ENCODE data around the gene TIGAR. TPM values are rescaled to one million over a fixed set of nuclear protein-coding genes. Genes with fewer than 3 reads are reported as not detected.

Gene TIGAR
- polyA plus RNA-seq, 1 experiment = 28.8 TPM

GRCh38 chr12:4289998-4290790 is 30.8 kb upstream of the TIGAR start:
- Histone ChIP-seq H3K27ac (ENCODE audit: low read depth, low read length) (no peak overlapping the region), H3K9me3 (ENCODE audit: control insufficient read depth, insufficient read depth, low read length) (no peaks in the 10 kb centered on the region), H3K4me3 (ENCODE audit: low read depth, low read length) (no peak overlapping the region), H3K27me3 (ENCODE audit: control insufficient read depth, insufficient read depth, low read length) (peaks cover 5% of the 10 kb centered on the region)
- TF ChIP-seq, protein P1, sequence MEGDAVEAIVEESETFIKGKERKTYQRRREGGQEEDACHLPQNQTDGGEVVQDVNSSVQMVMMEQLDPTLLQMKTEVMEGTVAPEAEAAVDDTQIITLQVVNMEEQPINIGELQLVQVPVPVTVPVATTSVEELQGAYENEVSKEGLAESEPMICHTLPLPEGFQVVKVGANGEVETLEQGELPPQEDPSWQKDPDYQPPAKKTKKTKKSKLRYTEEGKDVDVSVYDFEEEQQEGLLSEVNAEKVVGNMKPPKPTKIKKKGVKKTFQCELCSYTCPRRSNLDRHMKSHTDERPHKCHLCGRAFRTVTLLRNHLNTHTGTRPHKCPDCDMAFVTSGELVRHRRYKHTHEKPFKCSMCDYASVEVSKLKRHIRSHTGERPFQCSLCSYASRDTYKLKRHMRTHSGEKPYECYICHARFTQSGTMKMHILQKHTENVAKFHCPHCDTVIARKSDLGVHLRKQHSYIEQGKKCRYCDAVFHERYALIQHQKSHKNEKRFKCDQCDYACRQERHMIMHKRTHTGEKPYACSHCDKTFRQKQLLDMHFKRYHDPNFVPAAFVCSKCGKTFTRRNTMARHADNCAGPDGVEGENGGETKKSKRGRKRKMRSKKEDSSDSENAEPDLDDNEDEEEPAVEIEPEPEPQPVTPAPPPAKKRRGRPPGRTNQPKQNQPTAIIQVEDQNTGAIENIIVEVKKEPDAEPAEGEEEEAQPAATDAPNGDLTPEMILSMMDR (IDR thresholded peaks at IDR 0.05; ENCODE audit: low read depth, low read length) = no peak
- DNase-seq (ENCODE audit: low read depth, low spot score) = no peak
- ChIA-PET POLR2A (no interaction called here), CTCF (interaction anchor here (0.5 to 1.8 kb wide), 2 partner anchors 13 to 468 kb away, joined by 3 to 10 read pairs; no protein-coding TSS in a partner anchor)

- CTCF ChIA-PET = interaction anchor here (0.8 to 3.3 kb wide), 2 partner anchors 13 to 15 kb away, joined by 3 to 18 read pairs; no protein-coding TSS in a partner anchor
- Histone ChIP-seq H3K9me3 (ENCODE audit: control insufficient read depth, insufficient read depth, low read length) (no peaks in the 10 kb centered on the region), H3K27ac (ENCODE audit: low read depth, low read length) (no peak overlapping the region), H3K4me3 (ENCODE audit: low read depth, low read length) (no peak overlapping the region), H3K27me3 (ENCODE audit: control insufficient read depth, insufficient read depth, low read length) (peaks cover 3% of the 10 kb centered on the region)
- TF ChIP-seq, protein P1 (IDR thresholded peaks at IDR 0.05; ENCODE audit: low read depth, low read length) = no peak
- no peak for DNase-seq (ENCODE audit: low read depth, low spot score)
- POLR2A ChIA-PET = no interaction called here
Observed at GRCh38 chr12:4292341-4293073, 28.5 kb upstream of the TIGAR start.

DNA sequence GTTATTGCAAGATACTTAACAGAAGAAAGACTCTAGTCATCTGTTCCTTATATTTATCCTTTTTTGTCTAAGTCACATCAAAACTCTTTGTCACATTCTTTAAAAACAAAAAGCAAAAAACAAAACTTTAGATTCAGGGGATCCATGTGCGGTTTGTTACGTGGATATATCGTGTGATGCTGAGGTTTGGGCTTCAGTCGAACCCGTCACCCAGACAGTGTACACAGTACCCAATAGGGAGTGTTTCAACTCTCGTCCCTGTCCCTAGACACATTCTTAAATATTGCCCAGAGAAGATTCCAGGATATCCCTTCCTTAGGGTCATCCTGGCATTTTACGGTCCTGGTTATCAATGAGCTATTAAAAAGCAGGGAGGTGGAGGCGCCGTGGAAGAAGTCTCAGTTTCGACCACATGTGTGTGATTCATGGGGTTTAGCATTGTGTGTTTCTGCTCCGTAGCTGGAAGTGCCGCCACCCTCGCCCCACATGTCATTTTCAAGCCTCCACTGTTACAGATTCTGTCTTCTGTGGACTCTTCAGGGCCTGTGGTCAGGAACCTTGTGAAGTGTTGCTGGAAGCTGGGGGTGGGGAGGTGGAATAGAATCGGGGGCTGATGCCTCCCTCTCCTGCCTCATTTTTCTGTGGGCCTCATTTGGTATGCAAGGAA is 27.6 kb upstream of the TIGAR start:
- ChIA-PET CTCF (interaction anchor here (0.8 to 3.3 kb wide), 2 partner anchors 12 to 16 kb away, joined by 3 to 18 read pairs; no protein-coding TSS in a partner anchor), POLR2A (no interaction called here)
- DNase-seq (ENCODE audit: low read depth, low spot score) = no peak
- peaks cover 3% of the 10 kb centered on the region for H3K27me3 ChIP-seq (ENCODE audit: control insufficient read depth, insufficient read depth, low read length)
- H3K9me3 ChIP-seq (ENCODE audit: control insufficient read depth, insufficient read depth, low read length) = no peaks in the 10 kb centered on the region
- H3K4me3 ChIP-seq (ENCODE audit: low read depth, low read length) = no peak overlapping the region
- H3K27ac ChIP-seq (ENCODE audit: low read depth, low read length) = no peak overlapping the region
- TF ChIP-seq, protein P1 (IDR thresholded peaks at IDR 0.05; ENCODE audit: low read depth, low read length) = no peak

DNA sequence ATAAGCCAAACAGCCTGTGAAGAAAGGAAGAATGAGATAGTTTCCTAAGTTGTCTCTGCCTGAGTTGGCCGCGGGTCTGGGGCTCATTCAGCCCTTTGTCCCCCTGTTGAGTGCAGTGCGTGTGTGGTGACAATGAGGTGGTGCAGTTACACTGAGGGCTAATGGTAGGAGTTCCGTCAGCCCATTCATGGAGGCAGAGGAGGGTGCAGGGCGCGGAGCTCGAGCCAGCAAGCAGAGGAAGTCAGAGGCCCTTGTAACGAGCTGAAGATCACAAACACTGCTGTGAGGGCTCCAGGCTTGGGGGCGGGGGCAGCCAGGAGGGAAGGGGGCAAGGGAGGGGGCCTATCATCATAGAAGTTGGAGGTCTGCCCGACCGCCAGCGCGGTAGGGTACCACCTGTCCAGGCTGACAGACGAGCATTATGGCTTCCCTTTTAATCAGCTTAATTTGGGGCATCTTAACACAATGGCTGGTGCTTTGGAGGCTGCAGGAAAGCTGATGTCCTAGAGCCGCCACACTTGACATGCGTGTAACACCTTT is 27.0 kb upstream of the TIGAR start:
- no peak overlapping the region for H3K27ac ChIP-seq (ENCODE audit: low read depth, low read length)
- no peak for DNase-seq (ENCODE audit: low read depth, low spot score)
- TF ChIP-seq, protein P1 (IDR thresholded peaks at IDR 0.05; ENCODE audit: low read depth, low read length) = no peak
- no peak overlapping the region for H3K4me3 ChIP-seq (ENCODE audit: low read depth, low read length)
- CTCF ChIA-PET = interaction anchor here (0.7 to 3.3 kb wide), 3 partner anchors 14 to 187 kb away, joined by 3 to 18 read pairs (median 3); no protein-coding TSS in a partner anchor
- H3K9me3 ChIP-seq (ENCODE audit: control insufficient read depth, insufficient read depth, low read length) = no peaks in the 10 kb centered on the region
- peaks cover 3% of the 10 kb centered on the region for H3K27me3 ChIP-seq (ENCODE audit: control insufficient read depth, insufficient read depth, low read length)
- POLR2A ChIA-PET = no interaction called here
